HK-2 (cell line): ENCODE measurements around the gene CLIP2.
"Not testable (repeated sequence)": the region's sequence is repeated elsewhere in the genome, so short reads cannot be mapped to it uniquely, and the experiment has no call there.

Source experiments
- DNase-seq: peaks from one replicate; pipeline ENCODE4 v3.0.0-alpha.2; 2018; ENCODE audit not compliant: unreplicated experiment

The CLIP2 gene

GRCh38 chr7:74403521-74404387 lies 114.5 kb downstream of the CLIP2 start:
- DNase-seq, result no peak

DNA sequence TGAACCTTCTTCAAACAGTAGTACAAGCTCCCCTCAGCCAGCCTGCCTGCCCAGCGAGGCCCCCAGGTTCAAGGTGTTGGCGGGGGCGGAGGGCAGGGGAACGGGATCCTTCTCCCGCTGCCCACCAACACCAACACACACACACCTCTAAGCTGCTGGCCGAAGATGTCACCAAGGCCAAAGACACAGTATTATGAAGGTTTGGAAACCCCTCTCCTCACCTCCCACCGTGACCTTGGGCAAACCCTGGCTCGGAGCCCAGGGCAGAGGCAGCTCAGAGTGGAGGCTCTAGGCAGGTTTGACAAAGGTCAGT lies 115.1 kb downstream of the CLIP2 start:
- no peak for DNase-seq

DNA sequence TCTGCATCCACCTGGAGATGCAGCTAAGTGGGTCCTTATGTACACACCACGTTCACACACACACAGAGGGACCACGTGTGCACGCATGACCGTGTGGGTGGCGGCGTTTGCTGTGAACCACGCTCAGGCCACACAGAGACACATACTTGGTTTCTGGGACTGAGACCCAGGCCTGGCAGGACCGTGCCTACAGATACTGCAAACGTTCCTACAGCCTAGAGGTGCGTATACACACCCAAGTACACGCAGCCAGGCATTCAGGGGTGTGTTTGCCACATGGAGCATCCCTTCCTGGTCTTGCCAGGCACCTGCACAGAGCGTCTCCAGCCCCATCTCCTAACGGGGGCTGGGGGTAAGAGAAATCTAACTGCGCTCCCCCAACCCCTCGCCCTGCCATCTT lies 115.5 kb downstream of the CLIP2 start:
- no peak for DNase-seq

GRCh38 chr7:74405191-74405898 lies 116.1 kb downstream of the CLIP2 start:
- DNase-seq, result no peak

- DNase-seq, result no peak
Measured at GRCh38 chr7:74405899-74406512, 116.8 kb downstream of the CLIP2 start.

DNA sequence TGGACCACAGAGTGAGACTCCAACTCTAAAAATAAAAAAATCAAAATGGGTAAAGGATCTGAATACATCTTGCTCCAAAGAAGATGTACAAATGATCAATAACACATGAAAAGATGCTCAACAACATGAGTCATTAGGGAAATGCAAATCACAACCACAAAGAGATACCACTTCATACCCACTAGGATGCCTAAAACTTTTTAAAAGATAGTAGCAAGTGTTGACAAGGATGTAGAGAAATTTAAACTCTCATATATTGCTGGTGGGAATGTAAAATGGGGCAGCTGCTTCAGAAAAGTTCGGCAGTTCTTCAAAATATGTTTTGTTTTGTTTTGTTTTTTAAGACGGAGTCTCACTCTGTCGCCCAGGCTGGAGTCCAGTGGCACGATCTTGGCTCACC lies 118.8 kb downstream of the CLIP2 start:
- DNase-seq, result no peak

DNA sequence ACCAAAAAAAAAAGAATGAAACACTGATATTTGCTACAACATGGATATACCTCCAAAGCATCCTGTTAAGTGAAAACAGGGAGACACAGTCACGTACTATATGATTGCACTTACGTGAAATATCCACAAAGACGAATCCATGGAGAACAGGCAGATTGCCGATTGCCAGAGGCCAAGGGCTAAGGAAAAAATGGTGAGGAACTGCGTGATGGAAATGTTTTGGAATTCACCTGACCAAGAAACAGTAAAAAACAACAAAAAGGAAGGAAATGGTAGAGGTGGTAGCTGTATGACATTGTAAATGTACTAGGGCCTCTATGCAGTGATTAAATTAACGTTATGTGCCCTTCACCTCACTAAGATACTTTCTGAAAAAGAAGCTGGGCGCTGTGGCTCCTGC lies 120.4 kb downstream of the CLIP2 start:
- no peak for DNase-seq

GRCh38 chr7:74410772-74411171 lies 121.6 kb downstream of the CLIP2 start:
- DNase-seq, result no peak

DNA sequence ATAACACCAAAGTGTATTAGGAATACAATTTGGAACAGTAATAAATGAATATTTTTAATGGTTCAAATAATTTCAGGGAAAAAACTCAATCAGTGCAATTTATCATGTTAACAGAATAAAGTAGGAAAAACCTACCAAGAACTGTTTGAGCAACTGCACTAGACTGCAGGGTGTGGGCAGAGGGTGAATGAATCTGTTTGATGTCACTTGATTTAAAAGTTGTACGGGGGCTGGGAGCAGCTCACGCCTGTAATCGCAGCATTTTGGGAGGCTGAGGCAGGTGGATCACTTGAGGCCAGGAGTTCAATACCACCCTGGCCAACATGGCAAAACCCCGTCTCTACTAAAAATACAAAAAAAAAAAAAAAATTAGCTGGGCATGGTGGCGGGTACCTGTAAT lies 122.4 kb downstream of the CLIP2 start:
- not testable (repeated sequence) for DNase-seq

DNA sequence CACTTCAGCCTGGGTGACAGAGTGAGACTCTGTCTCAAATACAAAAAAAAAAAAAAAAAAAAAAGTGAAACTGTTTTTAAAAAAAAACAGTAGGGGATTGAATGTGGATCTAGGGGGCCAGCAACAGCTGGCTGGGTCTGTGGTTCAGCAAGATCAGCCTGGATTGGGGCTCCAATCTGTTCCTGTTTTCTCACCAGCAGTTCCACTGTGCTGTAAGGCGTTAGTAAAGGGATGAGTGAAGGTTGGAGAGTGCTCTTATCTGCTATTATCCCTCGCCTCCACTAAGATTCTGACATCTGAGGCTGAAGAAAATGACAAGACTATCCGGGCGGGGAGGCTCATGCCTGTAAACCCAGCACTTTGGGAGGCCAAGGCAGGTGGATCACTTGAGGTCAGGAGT lies 122.8 kb downstream of the CLIP2 start:
- no peak for DNase-seq

- no peak for DNase-seq
Measured at GRCh38 chr7:74412603-74413002, 123.4 kb downstream of the CLIP2 start.

GRCh38 chr7:74414595-74415333 lies 125.6 kb downstream of the CLIP2 start:
- DNase-seq, result not testable (repeated sequence)

DNA sequence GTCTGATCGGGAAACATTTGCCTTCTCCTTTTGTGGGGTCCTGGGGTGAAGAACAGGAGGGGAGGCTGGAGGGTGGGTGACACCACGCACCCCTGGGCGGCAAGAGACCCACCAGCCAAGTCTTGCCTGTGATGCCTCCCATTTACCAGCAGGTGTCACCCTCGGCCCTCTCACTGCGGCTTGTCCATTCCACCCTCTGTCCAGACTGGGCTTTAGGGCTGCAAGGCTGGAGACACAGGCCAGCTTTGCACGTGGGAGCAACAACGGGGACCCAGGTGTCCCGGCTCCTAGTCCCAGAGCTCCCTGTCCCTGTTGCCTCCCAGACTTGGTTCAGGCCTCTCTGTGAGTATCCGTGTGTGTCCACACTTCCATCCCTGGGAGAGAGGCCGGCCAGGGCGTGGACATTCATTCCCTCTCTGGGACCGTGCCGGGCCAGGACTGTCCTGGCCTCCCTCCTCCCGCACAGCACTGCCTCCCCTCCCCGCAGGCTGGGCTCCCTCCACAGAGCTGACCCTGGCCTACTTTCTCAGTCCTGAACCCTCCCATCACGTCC lies 128.3 kb downstream of the CLIP2 start:
- DNase-seq, result peak; percentile 75

GRCh38 chr7:74418076-74418475 lies 128.9 kb downstream of the CLIP2 start:
- DNase-seq, result no peak

GRCh38 chr7:74418538-74418937 lies 129.3 kb downstream of the CLIP2 start:
- DNase-seq, result no peak

- DNase-seq, result not testable (repeated sequence)
Measured at GRCh38 chr7:74419232-74419631, 130.0 kb downstream of the CLIP2 start.

DNA sequence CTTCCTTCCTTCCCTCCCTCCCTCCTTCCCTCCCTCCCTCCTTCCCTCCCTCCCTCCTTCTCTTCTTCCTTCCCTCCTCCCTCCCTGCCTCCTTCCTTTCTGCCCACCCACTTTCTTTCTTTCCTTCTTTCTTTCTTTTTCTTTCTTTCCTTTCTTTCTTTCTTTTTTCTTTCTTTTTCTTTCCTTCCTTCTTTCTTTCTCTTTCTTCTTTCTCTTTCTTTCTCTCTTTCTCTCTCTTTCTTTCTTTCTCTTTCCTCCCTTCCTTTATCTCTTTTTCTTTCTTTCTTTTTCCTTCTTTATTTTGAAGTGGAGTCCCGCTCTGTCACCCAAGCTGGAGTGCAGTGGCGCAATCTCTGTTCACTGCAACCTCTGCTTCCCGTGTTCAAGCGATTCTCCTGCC lies 130.8 kb downstream of the CLIP2 start:
- no peak for DNase-seq

DNA sequence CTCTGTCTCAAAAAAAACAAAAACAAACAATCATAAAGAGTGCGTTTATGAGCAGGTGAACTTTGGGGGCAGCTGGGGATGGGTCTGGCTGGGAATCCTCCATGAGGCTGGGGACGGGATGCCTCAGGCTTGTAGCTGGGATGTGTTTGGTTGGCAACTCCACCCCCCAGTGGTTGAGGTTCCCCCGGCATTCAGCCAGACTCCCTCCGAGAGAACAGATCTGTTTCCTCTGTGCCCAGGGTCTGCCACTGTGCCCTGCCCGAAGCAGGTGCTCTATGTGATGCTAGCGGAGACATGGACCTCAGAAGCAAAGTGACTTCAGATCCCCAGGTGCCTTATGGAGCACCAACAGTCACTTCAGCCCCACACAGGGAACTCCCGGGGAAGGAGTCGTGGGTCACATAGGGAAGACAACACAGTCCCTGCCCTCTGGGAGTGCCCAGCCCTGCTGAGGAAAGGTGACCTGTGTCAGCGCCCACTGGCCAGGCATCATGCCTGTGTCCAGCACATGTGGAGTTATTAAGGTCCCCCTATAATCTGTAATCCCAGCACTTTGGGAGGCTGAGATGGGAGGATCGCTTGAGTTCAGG lies 135.2 kb downstream of the CLIP2 start:
- DNase-seq, result no peak

DNA sequence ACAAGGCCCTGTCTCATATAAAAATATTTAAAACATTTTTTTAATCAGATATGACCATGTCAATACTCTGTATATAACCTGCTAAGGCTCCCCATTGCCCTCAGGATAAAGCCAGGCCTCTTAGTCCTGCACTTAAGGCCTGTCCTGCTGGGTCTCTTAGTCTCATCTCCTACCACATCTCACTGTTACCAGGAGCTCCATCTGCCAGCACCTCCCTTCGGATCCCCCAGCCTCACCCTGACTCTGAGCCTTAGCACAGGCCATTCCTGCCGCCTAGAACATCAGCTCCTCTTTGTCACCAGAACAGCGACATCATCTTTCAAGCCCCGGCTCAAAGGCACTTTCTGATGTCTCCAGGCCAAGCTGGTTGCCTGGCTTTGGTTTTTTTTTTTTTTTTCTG lies 138.8 kb downstream of the CLIP2 start:
- no peak for DNase-seq

DNA sequence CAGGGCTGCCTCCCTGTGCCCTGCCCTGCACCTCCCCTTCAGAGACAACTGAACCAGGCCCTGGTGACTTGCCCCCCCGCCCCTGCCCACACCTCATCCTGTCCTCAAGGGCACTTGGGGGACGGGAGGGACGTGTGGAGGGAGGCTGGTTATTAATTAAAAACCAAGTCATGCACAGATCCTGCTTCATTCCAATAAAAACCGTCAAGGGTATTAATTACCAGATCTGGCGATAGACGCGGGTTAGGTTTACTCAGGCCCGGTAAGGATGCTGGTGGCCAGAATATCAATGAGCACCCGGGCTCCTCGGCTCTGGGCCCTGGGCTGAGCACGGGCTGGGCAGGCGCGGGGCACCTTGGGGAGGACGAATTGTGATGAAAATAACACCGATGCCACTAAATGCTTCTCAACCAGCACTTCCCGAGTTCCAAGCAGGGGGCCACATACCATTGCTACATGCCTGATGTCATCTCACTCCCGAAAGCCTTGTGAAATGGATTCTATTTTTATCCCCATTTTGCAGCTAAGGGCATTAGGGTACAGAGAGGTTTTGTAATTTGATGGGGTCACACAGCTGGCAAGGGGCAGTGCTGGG lies 140.0 kb downstream of the CLIP2 start:
- DNase-seq, result peak; percentile 84

DNA sequence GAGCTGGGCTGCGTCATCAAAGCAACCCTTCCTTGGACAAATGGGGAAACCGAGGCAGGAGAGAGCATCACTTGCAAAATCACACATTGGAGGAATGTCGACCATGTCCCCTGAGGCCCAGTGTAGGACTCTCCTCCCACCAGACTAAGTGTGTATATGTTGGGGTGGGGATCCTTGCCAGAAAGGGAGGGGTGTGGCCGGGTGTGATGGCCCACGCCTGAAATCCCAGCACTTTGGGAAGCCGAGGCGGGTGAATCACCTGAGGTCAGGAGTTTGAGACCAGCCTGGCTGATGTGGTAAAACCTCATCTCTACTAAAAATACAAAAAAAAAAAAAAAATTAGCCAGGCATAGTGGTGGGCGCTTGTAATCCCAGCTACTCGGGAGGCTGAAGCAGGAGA lies 141.2 kb downstream of the CLIP2 start:
- peak; percentile 48 for DNase-seq
